ENCODE results near the gene LRP1B.

The LRP1B gene

GRCh38 chr2:142041105-142041504 lies 89.7 kb downstream of the LRP1B start:
- DNase-seq (ENCODE audit: low read depth) = peak; percentile 67

GRCh38 chr2:142040556-142040955 lies 90.3 kb downstream of the LRP1B start:
- DNase-seq (ENCODE audit: low read depth) = peak; percentile 23

GRCh38 chr2:142038826-142039225 lies 92.0 kb downstream of the LRP1B start:
- DNase-seq (ENCODE audit: low read depth) = peak; percentile 17

- peak; percentile 53 for DNase-seq (ENCODE audit: low read depth)
Observed at GRCh38 chr2:142037744-142038143, 93.1 kb downstream of the LRP1B start.

DNA sequence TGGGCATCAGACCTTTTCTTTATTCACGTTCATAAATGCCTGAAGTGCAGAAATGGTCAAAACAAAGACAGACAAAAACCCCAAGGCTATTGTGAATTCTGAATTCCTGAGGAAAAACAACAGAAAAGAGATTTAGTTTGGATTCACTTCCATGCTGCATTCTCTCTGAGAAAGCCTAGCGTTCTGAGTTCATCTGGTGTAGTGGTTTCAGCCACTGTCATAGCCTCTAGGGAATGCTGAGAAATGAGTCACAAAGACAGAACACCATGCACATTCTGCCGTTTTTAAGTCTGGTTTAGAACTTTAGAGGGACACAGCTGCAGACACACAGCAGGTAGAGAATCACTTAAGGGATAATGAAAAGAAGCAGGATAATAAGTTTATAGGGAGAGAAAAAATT lies 93.8 kb downstream of the LRP1B start:
- DNase-seq (ENCODE audit: low read depth) = peak; percentile 80

DNA sequence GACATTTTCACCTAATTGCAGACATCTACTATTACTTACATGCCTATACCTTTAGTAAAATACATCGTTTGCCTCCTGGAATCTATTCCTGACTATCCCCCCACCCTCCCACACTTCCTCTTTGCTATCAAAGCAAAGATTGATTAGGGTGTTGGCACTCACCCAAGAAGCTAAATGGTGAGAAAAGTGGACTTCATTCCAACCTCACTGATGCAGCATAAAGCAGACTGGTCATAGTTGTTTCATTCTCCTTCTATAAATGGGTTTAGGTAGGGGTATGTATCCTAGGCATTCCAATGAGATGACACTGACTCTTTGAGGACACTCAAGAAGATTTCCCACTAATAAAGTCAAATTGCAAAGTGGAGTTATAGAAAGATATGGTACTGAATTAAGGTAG lies 97.4 kb downstream of the LRP1B start:
- peak; percentile 41 for DNase-seq (ENCODE audit: low read depth)

GRCh38 chr2:142031656-142032055 lies 99.2 kb downstream of the LRP1B start:
- no peak for DNase-seq (ENCODE audit: low read depth)

DNA sequence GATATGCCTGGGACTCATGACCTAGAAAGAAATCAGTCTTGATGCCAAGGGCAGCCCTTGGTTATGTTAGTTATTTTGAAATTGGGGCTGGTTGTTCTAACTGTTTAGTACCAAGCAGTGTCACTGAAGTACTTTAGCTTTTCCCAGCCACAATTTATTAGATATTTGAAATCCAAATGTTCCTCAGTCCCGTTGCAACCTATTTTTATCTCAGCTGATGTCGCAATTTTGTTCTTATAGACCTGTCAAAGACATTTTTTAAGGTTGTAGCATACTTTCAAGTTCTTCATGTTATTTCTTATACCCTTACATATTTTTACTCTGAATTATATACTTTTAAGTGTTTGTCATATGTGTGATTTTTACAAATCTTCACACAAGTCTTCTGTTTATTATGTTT lies 100.1 kb downstream of the LRP1B start:
- DNase-seq (ENCODE audit: low read depth) = no peak

- DNase-seq (ENCODE audit: low read depth) = no peak
Observed at GRCh38 chr2:142029974-142030373, 100.8 kb downstream of the LRP1B start.

DNA sequence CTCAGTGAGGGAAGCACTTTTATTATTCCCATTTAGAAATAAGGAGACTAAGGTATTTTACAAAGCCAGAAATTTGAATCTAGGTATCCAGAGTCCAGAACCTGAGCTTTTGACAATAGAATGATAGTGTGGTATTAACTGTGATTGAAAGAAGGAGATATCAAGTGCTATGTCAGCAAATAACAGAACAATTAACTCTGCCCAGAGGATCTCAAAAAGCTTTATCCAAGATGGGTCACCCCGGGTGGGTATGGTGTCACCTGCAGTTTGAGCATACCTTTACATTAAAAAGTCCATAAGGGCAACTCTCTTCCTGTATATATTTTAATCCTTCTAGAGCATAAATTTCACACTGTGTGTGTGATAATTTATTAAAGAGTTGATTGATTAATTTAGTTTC lies 105.4 kb downstream of the LRP1B start:
- no peak for DNase-seq (ENCODE audit: low read depth)

GRCh38 chr2:142020368-142020767 lies 110.4 kb downstream of the LRP1B start:
- DNase-seq (ENCODE audit: low read depth) = no peak

- DNase-seq (ENCODE audit: low read depth) = no peak
Observed at GRCh38 chr2:142014536-142014935, 116.3 kb downstream of the LRP1B start.

- no peak for DNase-seq (ENCODE audit: low read depth)
Observed at GRCh38 chr2:142012797-142013196, 118.0 kb downstream of the LRP1B start.

GRCh38 chr2:142010477-142011270 lies 120.1 kb downstream of the LRP1B start:
- no peak for DNase-seq (ENCODE audit: low read depth)

GRCh38 chr2:142008135-142008744 lies 122.6 kb downstream of the LRP1B start:
- peak; percentile 11 for DNase-seq (ENCODE audit: low read depth)

DNA sequence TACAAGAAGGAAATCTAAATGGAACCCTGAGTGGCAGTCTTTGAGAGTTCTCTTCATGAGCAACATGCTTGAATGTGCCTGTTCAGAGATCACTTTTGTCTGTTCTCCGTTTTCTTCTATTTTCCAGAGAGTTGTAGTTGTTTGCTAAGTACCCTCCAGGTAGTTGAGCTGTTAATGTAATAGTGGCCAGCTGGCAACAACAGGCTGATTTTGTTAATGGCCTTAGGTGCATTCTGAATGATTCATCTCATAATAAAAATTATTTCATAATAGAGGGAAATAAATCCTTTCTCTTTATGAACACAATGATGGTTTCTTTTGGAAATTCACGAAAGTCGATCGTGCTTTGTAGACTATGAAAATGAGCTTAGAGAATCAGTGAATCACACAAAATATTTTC lies 136.8 kb downstream of the LRP1B start:
- no peak for DNase-seq (ENCODE audit: low read depth)

DNA sequence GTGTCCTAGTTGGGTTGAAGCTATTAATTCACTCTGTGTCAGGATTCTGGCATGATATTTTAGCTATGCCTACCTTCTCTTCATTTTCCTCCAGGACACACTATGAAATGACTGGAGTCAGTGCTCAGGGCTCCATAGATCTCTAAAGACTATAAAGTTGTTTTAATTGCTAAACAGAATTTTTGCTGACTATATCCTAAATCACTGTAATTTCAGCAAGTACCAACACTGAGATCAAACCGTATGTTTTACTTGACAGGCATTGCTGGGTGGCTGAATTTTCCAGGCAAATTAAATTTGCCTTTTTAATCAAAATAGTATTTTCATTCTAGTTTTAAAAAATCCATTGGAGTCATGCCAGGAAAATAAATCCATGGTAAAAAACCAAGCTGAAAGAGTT lies 138.1 kb downstream of the LRP1B start:
- no peak for DNase-seq (ENCODE audit: low read depth)

DNA sequence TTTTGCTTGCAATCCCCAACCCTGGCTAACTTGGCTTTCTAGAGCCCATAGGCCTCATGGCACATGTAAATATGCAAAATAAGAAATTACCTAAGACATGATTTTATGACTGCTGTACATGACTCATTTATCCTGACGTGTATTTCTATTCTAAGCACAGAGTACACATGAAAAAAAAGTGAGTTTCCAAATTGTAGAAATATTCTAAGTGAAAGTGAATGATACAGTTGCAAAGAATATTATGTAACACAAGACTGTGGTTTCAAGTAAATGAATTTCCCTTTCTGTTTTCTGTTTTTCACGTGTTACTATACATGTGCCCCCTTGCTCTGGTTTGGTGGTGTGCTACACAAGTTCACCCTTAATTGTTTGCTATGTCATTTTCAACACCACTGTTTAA lies 162.4 kb downstream of the LRP1B start:
- peak; percentile 63 for DNase-seq (ENCODE audit: low read depth)

DNA sequence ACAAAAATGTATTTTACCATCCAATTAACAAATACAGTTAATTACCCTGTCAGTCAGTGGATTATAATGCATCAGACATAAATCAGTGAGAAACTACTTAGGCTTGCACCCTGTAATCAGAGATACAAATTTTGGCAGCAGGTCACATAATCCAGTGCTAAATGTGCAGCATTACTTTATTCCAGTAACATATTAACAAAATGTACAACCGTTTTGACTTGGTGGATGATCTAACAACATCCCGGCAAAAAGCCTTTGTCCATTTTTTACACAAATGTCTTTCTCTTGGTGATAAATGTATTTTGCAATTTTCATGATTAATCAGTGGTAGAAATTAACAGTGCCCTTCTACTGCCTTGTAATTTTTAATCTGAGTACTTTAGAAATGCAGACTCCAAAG lies 162.8 kb downstream of the LRP1B start:
- DNase-seq (ENCODE audit: low read depth) = no peak

- no peak for DNase-seq (ENCODE audit: low read depth)
Observed at GRCh38 chr2:141967503-141967902, 163.3 kb downstream of the LRP1B start.

- no peak for DNase-seq (ENCODE audit: low read depth)
Observed at GRCh38 chr2:141959941-141960340, 170.9 kb downstream of the LRP1B start.

DNA sequence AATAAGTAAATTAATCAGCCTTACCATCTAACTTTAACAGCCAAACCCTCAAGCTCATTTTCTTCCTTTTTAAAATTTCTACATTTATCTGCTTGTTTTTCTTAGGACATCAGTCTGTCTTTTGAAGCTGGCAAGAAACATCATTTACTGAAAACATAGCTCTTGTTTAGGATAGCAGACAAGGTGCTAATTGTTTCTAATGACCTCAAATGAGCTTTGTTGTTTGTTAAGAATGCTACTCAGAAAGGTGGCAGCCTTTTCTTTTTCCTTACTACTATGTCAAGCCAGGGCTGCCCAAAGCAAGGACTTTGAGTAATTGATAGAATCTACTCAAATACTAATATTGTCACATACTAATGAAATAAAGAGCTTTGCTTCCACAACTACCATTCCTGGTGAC lies 171.8 kb downstream of the LRP1B start:
- DNase-seq (ENCODE audit: low read depth) = no peak

DNA sequence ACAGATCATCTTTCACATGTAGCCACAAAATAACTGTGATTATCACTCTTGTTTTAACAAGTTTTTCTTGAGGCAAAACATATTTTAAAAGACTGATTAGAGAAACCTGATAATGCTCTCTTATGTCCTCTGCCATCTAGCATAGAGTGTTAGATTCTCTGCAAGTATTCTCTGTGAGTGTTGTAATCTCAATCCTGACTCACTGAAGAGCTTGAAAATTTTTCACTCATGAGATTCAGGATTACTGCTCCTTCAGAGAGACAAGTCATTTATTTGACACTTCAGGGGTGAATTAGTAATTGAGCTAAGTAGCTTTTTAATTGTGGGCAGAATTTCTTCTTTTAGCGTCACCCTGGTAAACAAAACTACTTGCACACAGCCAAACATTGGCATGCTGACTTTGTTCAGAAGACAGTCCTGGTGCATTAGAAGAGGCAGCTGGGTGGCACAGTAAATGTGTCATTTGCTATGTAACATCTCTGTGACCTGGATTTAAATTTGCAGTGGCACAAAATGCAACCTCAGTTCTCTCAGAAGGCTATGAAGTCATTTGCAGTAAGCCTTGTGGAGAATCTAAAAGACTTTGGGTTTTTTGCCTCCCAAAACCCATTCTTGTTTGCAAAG lies 172.9 kb downstream of the LRP1B start:
- DNase-seq (ENCODE audit: low read depth) = peak; percentile 8

All from ELR (cell line).